Erythroblast (primary cell): Measurements from ENCODE around the gene IMMP2L.

ENCODE experiments used
- GATA1 ChIP-seq: IDR thresholded peaks from 2 replicates; pipeline ENCODE4 v1.6.1; 2011; ENCODE audit warnings: low read depth, mild to moderate bottlenecking, control low read depth, low read length, moderate library complexity
- POLR2A ChIP-seq: IDR thresholded peaks from 2 replicates; pipeline ENCODE4 v1.6.1; 2011; ENCODE audit warnings: mild to moderate bottlenecking, low read length

- TF ChIP-seq POLR2A: no peak
- no peak for TF ChIP-seq GATA1
These were observed 79.2 kb downstream of the IMMP2L start for GRCh38 chr7:111483078-111483477.
